ENCODE results near the gene SNRNP35.
"Not testable (repeated sequence)": the region's sequence is repeated elsewhere in the genome, so short reads cannot be mapped to it uniquely, and the experiment has no call there.

SNRNP35 gene

GRCh38 chr12:123449249-123449733 is 8.6 kb upstream of the SNRNP35 start:
- no peak for DNase-seq (ENCODE audit: low spot score)

GRCh38 chr12:123449856-123450255 is 8.1 kb upstream of the SNRNP35 start:
- DNase-seq (ENCODE audit: low spot score): no peak

GRCh38 chr12:123450636-123451035 is 7.3 kb upstream of the SNRNP35 start:
- DNase-seq (ENCODE audit: low spot score): no peak

GRCh38 chr12:123452276-123452550 is 5.7 kb upstream of the SNRNP35 start:
- not testable (repeated sequence) for DNase-seq (ENCODE audit: low spot score)

GRCh38 chr12:123453165-123453564 is 4.8 kb upstream of the SNRNP35 start:
- DNase-seq (ENCODE audit: low spot score): no peak

- DNase-seq (ENCODE audit: low spot score): not testable (repeated sequence)
Observed at GRCh38 chr12:123463174-123463573, 5.2 kb downstream of the SNRNP35 start.

GRCh38 chr12:123465084-123465483 is 7.1 kb downstream of the SNRNP35 start:
- no peak for DNase-seq (ENCODE audit: low spot score)

- DNase-seq (ENCODE audit: low spot score): peak; percentile 25
Observed at GRCh38 chr12:123468786-123469185, 10.8 kb downstream of the SNRNP35 start.

GRCh38 chr12:123469978-123470377 is 12.0 kb downstream of the SNRNP35 start:
- no peak for DNase-seq (ENCODE audit: low spot score)

GRCh38 chr12:123471374-123472068 is 13.6 kb downstream of the SNRNP35 start:
- DNase-seq (ENCODE audit: low spot score): no peak

GRCh38 chr12:123472438-123472849 is 14.5 kb downstream of the SNRNP35 start:
- DNase-seq (ENCODE audit: low spot score): no peak

- DNase-seq (ENCODE audit: low spot score): peak; percentile 52
Observed at GRCh38 chr12:123474485-123475245, 16.7 kb downstream of the SNRNP35 start.

- DNase-seq (ENCODE audit: low spot score): no peak
Observed at GRCh38 chr12:123475246-123475703, 17.3 kb downstream of the SNRNP35 start.

- DNase-seq (ENCODE audit: low spot score): no peak
Observed at GRCh38 chr12:123478069-123478468, 20.1 kb downstream of the SNRNP35 start.

- DNase-seq (ENCODE audit: low spot score): no peak
Observed at GRCh38 chr12:123478762-123479161, 20.8 kb downstream of the SNRNP35 start.

- DNase-seq (ENCODE audit: low spot score): no peak
Observed at GRCh38 chr12:123479442-123480180, 21.7 kb downstream of the SNRNP35 start.

GRCh38 chr12:123481251-123481650 is 23.3 kb downstream of the SNRNP35 start:
- DNase-seq (ENCODE audit: low spot score): not testable (repeated sequence)

GRCh38 chr12:123482876-123483275 is 24.9 kb downstream of the SNRNP35 start:
- no peak for DNase-seq (ENCODE audit: low spot score)

- DNase-seq (ENCODE audit: low spot score): no peak
Observed at GRCh38 chr12:123483602-123484248, 25.8 kb downstream of the SNRNP35 start.

- no peak for DNase-seq (ENCODE audit: low spot score)
Observed at GRCh38 chr12:123485756-123486155, 27.8 kb downstream of the SNRNP35 start.

GRCh38 chr12:123487428-123487827 is 29.5 kb downstream of the SNRNP35 start:
- DNase-seq (ENCODE audit: low spot score): no peak

- no peak for DNase-seq (ENCODE audit: low spot score)
Observed at GRCh38 chr12:123488539-123489230, 30.7 kb downstream of the SNRNP35 start.

Data from CD4-positive, alpha-beta T cell treated with Interleukin-6 at 100 ng/mL for 8 hours (primary cell).